Putamen (tissue), 1 donor: ENCODE results near the gene WRAP73.

Experiments
- DNase-seq: peaks from one replicate; pipeline ENCODE4 v3.0.0-alpha.2; 2016; ENCODE audit warnings: low spot score

The WRAP73 gene

DNA sequence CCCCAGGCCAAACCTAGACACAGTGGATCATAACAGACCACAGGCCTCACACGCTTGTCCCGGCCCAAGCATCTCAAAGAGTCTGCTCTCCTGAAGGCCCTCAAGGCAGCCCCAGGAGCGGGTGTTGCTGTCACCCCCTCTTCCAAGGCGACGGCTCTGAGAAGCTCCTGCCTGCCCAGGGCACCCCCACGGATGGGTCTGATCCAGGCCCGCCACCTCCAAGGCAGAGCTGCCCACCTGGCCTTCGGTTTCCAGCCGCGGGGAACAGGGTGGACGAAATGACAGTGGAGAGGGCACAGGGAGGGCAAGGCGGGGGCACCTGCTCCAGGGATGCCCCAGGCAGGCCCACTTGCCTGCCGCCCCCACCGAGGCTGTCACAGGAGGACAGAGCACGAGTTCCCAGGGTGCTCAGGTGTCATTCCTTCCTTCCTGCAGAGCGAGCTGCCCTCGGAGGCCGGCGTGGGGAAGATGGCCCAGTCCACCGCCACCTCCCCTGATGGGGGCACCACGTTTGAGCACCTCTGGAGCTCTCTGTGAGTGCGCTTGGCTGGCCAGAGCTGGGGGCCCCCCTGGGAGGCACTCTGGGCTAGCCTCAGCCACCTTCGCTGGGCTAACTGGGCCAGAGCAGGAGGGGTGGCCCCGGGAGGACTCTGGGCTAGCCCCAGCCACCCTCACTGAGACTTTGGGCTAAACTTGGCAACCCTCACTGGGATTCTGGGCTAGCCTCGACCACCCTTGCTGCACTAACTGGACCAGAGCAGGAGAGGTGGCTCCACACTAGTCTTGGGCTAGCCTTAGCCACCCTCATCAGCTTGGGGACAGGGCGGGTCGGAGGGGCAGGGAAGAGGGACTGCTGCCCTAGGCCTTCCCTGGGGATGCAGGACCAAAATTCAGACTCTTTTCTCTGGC is 32.2 kb upstream of the WRAP73 start:
- no peak for DNase-seq

GRCh38 chr1:3681231-3681897 is 31.5 kb upstream of the WRAP73 start:
- DNase-seq: no peak

DNA sequence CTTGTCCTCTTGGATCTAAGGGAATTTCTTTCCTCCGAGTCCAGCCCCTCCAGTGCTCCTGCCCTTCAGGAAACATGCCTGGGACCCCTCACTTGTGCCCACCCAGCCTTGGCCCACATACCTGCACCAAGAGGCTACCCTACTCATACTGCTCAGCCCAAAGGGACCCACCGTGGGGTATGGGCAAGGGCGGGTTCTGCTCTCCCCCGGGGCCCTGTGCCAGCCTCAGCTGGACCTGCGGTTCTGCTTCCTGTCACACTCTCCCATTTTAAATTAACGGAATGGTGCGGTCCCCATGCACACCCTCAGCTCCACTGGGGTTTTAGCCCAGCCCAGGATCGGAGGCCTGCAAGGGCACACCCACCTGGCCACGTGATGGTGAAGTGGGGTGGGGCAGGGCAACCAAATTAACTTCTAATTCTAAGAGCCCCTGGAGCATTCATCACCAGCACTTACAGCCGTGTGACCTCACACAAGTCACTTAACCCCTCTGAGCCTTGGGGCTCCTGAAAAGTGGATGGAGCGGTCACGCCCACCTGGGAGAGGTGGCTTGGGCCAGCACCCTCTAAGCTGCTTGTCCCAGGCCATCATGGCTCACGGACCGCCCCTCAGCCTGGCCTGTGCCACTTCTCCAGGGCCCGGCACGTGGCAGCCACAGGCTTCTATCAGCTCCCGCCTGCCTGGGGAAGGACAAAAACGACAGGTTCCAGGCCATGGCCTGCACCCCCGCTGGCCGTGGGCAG is 30.8 kb upstream of the WRAP73 start:
- DNase-seq: no peak

DNA sequence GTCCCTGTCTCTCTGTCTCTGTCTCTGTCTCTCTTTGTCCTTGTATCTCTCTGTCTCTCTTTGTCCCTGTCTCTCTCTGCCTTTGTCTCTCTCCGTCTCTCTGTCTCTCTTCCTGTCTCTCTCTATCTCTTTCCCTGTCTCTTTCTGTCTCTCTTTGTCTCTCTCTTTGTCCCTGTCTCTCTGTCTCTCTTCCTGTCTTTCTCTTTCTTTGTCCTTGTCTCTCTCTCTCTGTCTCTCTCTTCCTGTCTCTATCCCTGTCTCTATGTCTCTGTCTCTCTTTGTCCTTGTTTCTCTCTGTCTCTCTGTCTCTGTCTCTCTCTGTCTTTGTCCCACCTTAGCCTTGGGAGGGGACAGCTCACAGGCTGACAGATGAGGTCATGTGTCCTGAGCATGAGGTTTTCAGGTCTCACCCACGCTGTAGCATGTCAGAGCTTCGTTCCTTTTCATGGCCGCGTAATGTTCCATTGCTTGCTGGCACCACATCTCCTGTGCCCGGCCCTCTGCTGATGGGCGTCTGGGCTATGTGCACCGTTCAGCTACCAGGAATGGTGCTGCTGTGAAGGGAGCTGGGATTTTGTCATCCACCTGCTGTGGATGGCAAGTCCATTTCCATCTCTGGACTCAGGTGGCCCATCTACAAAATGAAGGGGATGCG is 30.0 kb upstream of the WRAP73 start:
- no peak for DNase-seq

DNA sequence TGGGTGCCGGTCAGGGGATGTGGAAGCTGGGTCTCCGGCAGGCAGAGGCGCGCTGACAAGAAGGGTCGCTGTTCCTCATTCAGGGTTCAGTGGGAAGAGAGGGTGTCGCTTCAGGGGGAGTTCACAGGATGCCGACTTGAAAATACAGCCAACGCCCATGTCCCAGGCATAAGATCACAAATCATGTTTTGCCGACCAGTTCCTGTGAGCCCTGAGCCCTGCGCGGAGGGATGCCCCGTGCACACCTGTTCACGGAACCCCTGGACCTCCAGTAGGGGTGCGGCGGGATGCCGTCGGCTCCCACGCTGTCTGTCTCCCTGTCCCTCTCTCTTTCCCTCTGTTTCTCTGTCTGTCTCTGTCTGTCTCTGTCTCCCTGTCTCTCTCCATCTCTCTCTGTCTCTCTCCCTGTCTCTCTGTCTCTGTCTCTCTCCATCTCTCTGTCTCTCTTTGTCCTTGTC is 29.2 kb upstream of the WRAP73 start:
- DNase-seq: no peak

- DNase-seq: no peak
These were observed 28.6 kb upstream of the WRAP73 start for GRCh38 chr1:3678361-3679097.

GRCh38 chr1:3677484-3677883 is 27.6 kb upstream of the WRAP73 start:
- DNase-seq: no peak

GRCh38 chr1:3676581-3677470 is 26.9 kb upstream of the WRAP73 start:
- DNase-seq: no peak

DNA sequence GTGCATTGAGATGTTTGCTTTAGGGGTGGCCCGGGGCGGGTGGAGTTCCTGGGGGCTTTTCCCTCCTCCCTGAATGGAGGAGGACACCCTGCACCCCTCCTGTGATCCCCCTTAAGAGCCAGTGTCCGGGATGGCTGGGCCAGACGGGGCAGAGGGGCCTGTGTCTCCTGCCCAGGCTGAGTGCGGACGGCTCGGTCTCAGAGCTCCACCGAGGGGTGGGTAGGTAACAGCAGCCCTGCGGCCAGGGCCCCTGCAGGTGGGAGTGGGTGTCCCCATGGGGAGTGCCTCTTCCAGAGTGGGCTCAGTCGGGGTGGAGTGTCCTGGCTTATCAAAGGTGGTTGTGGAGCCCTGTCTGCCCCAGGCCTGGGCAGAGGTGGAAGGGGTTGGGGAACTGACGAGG is 25.5 kb upstream of the WRAP73 start:
- DNase-seq: no peak

DNA sequence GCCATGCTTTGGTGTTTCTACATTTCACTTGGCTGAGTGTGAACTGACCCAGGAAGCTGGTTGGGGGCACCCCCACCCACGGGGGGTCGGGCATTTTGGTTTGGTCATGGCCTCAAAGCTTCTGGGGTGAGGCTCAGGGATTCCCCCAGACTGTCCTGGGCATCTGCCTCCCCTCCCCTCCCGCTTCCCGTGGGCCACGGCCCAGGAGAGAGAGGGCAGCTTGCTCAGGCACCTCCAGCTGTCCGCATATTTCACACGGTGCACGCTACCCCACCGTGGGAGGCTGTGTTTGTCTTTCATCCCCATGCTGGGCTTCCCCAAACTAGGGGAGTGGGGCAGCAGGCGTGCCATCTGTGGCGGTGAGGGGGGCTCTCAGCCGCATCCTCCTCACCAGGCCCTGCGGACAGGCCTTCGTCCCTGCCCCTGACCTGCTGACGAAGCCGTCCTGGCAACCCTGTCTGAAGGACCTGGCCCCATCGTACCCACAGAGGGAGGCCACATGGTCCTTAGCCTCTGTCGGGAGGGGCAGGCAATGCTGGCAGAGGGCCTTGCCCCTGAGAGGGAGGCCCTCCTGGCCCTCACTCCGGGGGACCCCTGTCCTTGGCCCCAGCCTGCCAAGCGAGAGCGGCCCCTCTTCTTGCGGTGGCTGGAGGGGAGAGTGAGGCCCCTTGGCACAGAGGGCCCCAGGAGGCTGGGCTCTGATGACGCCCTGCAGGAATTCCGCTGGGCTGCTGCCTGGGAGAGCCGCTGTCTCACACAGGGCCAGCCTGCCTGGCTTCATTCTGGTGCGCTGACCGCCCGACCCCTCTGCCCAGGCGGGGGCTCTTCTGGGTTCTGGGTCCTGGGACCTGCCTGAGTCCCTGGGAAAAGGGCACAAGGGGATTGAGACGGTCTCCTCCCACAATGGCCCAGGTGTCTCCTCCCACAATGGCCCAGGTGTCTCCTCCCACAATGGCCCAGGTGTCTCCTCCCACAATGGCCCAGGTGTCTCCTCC is 24.5 kb upstream of the WRAP73 start:
- no peak for DNase-seq

GRCh38 chr1:3673381-3674099 is 23.6 kb upstream of the WRAP73 start:
- no peak for DNase-seq

DNA sequence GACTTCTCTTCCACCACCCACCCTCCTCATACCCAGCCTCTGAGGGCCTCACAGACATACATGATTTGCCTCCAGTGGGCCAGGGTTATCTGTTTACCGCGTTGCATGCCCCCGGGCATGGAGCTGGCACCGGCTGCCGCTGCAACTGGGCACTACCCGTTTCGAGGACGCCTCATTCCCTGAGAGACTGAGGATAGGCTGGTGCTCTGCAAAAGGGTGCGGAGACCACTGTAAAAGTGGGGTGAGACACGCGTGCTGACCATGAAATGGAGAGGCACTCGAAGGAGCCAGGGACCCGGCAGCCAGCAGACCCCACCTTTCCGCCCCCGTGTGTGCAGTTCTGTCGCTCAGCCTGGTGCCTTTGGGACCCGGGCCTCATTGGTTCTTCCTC is 23.1 kb upstream of the WRAP73 start:
- no peak for DNase-seq

GRCh38 chr1:3672231-3672970 is 22.5 kb upstream of the WRAP73 start:
- no peak for DNase-seq

GRCh38 chr1:3671371-3672180 is 21.7 kb upstream of the WRAP73 start:
- DNase-seq: no peak

GRCh38 chr1:3670823-3671265 is 20.9 kb upstream of the WRAP73 start:
- no peak for DNase-seq

GRCh38 chr1:3669971-3670431 is 20.1 kb upstream of the WRAP73 start:
- DNase-seq: no peak

DNA sequence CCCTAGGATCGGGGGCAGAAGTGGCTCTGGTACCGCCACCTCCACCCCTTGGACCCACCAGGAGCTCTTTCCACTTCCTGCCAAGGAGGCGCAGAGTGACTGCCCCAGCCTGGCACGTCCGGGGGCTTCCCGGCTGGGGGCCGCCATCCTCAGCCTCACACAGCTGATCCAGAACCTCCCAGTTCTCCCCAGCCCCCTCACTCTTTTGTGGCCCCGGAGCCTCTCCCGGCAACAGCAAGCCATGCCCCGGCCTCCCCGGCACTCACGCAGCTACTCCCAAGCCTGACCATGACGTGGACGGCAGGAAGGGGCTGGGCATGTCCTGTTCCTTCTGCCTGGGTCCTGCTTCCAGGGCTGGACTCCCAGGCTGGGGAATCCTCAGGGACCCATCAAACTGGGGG is 19.5 kb upstream of the WRAP73 start:
- no peak for DNase-seq
